HFF-Myc (cell line): ENCODE results near the gene SPTB.

Source experiments
- DNase-seq: peaks from one replicate; pipeline ENCODE4 v3.0.0-alpha.2; 2011; ENCODE audit warnings: low read depth; ENCODE audit errors: extremely low read depth
- H3K4me3 ChIP-seq: replicated peaks from 2 replicates; pipeline ENCODE4 v1.5.1; 2011; ENCODE audit warnings: low read depth, mild to moderate bottlenecking, control low read depth, low read length
- TF ChIP-seq, protein P1 (sequence below): IDR thresholded peaks from 2 replicates; pipeline ENCODE4 v1.5.1; 2012; ENCODE audit warnings: mild to moderate bottlenecking, low read depth, low read length, control low read depth; ENCODE audit errors: missing control alignments

The SPTB gene

DNA sequence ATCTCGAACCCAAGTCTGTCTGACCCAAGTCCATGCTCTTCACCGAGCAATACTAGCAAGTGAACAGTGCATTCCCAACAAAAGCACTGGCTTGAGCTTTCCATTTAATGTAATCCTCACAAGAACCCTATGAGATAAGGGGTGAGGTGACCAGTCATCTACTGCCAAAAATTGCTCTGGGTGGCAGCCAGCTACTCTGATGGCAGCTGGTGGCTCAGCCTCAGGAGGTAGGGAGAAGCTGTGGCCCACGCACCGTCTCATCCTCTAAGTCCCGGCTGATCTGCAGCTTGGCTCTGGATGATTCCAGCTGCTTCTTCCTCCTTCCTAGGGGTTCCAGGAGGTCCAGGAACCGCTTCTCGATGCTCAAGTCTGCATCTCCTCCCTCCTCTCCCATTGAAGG, 100.2 kb downstream of the SPTB start:
- no peak for DNase-seq
- TF ChIP-seq, protein P1, sequence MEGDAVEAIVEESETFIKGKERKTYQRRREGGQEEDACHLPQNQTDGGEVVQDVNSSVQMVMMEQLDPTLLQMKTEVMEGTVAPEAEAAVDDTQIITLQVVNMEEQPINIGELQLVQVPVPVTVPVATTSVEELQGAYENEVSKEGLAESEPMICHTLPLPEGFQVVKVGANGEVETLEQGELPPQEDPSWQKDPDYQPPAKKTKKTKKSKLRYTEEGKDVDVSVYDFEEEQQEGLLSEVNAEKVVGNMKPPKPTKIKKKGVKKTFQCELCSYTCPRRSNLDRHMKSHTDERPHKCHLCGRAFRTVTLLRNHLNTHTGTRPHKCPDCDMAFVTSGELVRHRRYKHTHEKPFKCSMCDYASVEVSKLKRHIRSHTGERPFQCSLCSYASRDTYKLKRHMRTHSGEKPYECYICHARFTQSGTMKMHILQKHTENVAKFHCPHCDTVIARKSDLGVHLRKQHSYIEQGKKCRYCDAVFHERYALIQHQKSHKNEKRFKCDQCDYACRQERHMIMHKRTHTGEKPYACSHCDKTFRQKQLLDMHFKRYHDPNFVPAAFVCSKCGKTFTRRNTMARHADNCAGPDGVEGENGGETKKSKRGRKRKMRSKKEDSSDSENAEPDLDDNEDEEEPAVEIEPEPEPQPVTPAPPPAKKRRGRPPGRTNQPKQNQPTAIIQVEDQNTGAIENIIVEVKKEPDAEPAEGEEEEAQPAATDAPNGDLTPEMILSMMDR: no peak
- H3K4me3 ChIP-seq: no peak overlapping the region

DNA sequence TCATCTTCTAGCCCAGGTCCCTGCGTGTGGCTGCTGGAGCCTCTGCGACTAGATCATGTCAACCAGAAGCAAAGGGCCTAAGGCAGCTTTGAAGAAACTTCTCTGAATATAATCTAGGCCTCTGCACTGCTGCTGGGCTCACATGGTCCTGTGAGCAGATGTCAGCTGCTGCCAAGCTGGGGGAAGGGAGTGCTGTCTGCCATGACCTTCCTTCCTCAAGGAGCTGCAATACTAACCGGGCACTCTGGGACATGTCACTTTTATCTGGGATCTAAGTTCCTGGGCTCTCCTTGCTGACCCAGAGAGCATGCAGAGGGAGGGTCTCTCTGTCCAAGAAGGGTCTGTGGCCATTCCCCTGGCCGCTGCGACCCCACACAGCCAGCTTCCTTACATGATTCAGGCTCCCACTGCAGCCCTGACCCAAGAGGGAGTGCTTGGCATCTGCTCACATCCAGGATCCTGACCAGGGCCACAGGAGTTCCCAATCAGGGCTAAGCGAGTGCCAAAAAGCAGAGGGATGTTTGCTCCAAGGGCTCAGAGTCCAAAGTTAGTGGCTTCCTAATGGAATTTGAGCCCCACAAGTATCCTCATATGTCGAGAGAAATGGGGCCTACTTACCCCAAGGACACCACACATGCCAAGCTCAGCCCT, 101.5 kb downstream of the SPTB start:
- no peak for DNase-seq
- no peak overlapping the region for H3K4me3 ChIP-seq
- TF ChIP-seq, protein P1: no peak

DNA sequence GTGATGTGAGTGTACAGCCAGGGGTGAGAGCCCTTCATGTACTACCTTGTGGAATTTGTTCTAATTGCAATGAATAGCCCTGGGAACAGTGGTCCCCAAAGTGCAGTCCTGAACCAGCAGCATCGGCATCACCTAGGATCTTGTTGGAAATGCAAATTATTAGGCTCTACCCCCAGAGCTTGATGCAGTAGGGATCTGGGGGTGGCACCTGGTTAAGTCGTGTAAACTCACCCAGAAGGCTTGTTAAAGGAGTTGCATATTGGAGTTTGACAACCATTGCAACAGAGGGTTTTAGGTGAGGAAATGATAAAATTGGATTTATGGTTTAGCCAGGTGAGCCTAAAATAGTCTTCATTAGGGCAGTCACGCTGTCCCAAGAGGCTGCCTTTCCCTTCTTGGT, 102.2 kb downstream of the SPTB start:
- TF ChIP-seq, protein P1: no peak

DNA sequence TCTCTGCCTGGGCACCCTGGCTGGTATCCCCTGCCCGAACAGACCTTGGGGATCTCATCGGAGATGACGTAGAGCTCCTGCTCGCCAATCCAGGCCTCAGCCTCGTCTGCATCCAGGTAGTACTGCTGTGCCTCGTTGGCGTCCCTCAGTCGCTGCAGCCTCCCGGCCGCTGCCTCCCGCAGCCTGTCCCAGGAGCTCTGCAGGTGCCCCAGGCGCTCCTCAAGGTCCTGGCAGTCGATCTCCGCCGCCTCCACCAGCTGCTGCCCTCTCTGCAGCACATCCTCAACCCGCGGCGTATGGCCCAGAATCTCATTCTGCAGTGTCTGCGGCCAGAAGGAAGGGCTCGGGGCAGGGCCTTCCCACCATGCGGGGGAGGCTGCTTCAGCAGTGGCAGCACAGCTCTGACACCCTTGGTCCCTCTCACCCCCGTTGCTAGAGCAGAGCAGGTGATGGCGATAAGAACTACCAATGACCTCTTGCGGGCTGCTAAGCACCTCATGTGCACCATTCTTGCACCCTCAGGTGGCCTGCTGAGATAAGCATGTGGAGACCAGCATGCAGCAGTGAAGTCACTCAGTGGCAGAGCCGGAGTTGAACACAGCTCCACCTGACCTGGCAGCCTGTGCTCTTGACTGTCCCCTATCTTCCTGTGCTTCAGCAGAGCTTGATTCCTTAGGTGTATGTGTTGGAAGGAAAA, 104.5 kb downstream of the SPTB start:
- DNase-seq: no peak
- TF ChIP-seq, protein P1: no peak
- no peak overlapping the region for H3K4me3 ChIP-seq

More for the DNA sequence above, 102.2 kb downstream of the SPTB start:
- no peak overlapping the region for H3K4me3 ChIP-seq
- DNase-seq: no peak

DNA sequence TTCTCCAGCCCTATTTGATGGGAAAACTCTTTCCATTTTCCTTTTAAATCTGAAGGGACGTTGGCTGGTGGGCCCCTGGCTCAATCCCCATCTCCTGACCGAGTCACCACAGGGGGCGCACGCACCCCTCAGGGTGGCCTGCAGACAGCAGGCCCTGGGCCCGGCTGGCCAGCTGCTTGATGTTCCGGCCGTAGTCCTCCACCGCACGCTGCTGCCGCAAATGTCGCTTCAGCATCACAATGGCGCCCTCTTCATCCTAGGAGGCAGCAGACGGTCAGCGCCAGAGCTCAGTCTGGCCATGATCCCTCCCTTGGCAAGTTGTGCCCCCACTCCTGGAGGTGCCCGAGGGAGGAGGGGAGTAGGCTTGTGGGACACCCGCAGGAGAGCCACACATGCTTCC, 105.4 kb downstream of the SPTB start:
- no peak for DNase-seq
- no peak overlapping the region for H3K4me3 ChIP-seq
- TF ChIP-seq, protein P1: no peak

DNA sequence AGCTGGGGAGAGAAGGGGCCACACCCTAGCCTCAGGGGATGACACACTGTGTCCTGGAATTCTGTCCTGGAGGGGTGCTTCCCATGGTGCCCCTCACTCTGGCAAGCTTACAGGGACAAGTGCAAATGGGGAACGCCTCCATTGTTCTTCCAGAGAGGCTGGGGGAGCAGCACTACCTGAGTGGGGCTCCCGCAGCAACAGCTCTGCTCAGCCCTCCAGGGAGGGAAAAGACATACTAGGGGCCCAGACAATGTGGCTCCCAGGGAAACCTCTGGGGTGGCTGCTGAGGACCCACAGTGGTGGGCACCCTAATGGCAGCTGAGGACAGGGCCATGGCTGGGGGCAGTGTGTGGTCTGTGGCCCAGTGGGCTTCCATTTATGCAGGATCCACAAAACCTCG, 106.1 kb downstream of the SPTB start:
- TF ChIP-seq, protein P1: no peak
- no peak overlapping the region for H3K4me3 ChIP-seq
- DNase-seq: no peak
